ENCODE data around the gene PTPRN2. TPM values are rescaled to one million over a fixed set of nuclear protein-coding genes. Genes with fewer than 3 reads are reported as not detected.

The PTPRN2 gene
- total RNA-seq, 1 donor from 2014 or later = 0.41 TPM

DNA sequence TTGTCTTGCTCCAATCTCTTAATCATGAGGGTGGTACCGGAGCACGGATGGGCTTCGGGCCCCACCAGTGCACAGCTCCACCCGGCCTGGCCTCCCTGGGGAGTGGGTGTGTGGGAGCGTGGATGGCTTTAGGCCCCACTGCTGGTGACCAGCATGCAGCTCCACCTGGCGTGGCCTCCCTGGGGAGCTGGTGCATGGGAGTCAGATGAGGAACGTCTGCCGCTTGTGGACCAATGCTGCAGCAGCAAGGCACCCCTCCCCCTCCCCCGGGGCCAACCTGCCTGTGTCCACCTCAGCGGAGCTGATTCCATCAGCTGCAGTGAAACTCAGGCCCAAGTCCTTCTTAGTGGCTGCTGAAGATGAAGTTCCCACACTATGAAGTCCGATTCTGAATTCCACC is 511.4 kb downstream of the PTPRN2 start:
- Mint-ChIP-seq H3K9me3 (no peaks in the 10 kb centered on the region), H3K27me3 (ENCODE audit: insufficient read depth) (no peaks in the 10 kb centered on the region), H3K36me3 (ENCODE audit: low read depth) (no peaks in the 10 kb centered on the region), H3K27ac (no peak overlapping the region), H3K4me3 (no peak overlapping the region), H3K4me1 (ENCODE audit: low read depth) (no peaks in the 10 kb centered on the region)
- no peak for DNase-seq (ENCODE audit: low spot score)
- intact Hi-C loops (cut with micrococcal nuclease) = no loop called here

DNA sequence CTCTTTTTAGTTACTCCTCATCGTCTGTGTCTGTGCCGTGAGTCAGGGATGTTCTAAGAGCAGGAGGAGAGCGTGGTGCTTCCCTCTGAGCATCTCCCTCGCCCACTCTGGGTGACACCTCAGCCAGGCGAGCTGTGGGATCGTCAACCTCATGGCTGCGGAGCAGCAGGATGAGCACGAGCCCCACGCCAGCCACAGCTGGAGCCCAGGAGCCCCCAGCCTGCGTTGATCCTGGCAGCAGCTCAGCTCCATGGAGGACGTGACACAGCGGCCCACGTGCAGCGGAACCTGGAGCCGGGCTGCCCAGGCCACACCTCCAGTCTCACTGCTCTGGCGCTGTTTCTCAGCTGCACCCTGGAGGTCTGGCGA is 512.0 kb downstream of the PTPRN2 start:
- no peaks in the 10 kb centered on the region for H3K36me3 Mint-ChIP-seq (ENCODE audit: low read depth)
- no peaks in the 10 kb centered on the region for H3K27me3 Mint-ChIP-seq (ENCODE audit: insufficient read depth)
- no peak for DNase-seq (ENCODE audit: low spot score)
- intact Hi-C loops (cut with micrococcal nuclease) = no loop called here
- no peaks in the 10 kb centered on the region for H3K4me1 Mint-ChIP-seq (ENCODE audit: low read depth)
- no peak overlapping the region for H3K27ac Mint-ChIP-seq
- H3K4me3 Mint-ChIP-seq = no peak overlapping the region
- no peaks in the 10 kb centered on the region for H3K9me3 Mint-ChIP-seq

DNA sequence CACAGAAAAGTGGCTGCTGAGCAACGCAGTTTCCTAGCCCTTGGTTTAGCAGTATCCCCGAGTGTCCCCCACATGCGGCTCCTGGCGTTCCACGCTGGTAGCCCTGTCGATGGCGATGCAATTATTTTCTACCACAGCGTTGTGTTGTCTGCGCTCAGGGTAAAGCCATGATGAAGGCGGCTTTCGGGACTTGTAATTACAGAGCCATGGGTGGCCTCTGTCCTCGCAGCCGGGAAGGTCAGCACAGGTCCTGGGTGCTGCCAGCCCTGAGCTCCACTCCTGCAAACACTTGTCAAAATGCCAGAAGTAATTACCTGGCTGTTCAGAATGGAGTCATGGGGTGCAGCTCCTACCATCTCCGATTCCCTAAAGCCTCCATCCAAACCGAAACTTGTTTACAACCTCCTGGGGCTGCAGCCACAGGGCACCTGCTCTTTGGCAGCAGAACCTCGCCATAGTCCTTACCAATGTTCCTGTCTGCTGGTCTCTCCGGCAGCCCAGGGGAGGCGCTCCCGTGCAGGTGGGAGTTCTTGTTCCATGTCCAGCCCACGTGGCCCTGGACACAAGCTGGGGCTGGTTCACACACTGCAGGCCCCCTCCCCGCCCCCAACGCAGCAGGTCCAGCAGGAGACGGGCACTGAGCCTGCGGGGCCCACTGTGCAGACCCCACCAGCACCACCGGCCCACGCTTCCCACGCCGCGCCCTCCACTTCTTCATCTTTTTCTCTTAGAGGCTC is 512.6 kb downstream of the PTPRN2 start:
- Mint-ChIP-seq H3K4me3 (no peak overlapping the region), H3K9me3 (no peaks in the 10 kb centered on the region), H3K27me3 (ENCODE audit: insufficient read depth) (no peaks in the 10 kb centered on the region), H3K36me3 (ENCODE audit: low read depth) (no peaks in the 10 kb centered on the region), H3K4me1 (ENCODE audit: low read depth) (no peaks in the 10 kb centered on the region), H3K27ac (no peak overlapping the region)
- intact Hi-C loops (cut with micrococcal nuclease) = no loop called here
- DNase-seq (ENCODE audit: low spot score) = no peak

DNA sequence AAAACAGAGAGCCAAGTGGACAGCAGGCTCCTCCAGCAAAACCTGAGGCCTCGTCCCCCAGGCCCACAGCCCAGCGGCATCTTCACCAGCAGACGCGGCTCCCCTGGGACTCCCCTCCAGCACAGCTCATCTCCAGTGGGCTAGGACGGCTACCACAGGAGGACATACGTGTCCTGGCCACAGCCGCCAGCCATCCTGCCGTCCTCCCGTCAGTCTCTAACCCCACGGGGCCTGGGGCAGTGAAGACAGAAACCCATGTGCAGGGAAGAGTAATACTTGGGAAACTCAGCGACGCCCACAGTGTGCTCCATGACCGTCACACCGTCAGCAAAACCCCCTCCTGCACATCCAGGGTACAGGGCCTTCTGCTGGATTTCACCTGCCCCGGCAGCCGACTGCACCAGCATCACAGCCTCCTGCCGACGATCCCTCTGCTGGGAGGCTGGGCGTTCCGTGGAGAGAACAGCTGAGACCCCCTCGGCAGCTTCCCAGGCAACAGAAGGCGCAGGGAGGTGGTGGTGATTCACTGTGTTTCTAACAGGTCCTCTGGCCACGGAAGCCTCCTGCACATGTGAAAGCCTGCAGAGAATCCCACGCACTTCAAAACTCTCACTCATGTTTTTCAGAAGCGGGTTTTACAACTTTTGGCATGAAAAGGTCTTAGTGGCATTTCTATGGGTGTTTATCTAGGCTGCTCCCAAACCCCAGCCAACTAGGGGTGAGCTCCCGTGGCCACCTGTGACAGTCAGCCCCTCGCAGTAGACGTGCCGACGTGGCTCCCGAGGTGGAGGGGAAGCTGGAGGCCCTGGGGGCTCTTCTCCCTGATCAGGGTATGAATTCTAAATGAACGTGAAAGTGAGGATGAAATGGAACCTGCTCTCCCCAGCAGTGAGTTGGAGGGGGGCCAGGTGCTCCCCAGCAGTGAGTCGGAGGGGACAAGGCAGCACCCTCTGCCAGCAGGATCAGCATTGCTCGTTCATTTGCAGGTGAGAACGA is 513.5 kb downstream of the PTPRN2 start:
- H3K27ac Mint-ChIP-seq = no peak overlapping the region
- no peak for DNase-seq (ENCODE audit: low spot score)
- no peak overlapping the region for H3K4me3 Mint-ChIP-seq
- no peaks in the 10 kb centered on the region for H3K36me3 Mint-ChIP-seq (ENCODE audit: low read depth)
- H3K9me3 Mint-ChIP-seq = no peaks in the 10 kb centered on the region
- intact Hi-C loops (cut with micrococcal nuclease) = no loop called here
- H3K27me3 Mint-ChIP-seq (ENCODE audit: insufficient read depth) = no peaks in the 10 kb centered on the region
- no peaks in the 10 kb centered on the region for H3K4me1 Mint-ChIP-seq (ENCODE audit: low read depth)

DNA sequence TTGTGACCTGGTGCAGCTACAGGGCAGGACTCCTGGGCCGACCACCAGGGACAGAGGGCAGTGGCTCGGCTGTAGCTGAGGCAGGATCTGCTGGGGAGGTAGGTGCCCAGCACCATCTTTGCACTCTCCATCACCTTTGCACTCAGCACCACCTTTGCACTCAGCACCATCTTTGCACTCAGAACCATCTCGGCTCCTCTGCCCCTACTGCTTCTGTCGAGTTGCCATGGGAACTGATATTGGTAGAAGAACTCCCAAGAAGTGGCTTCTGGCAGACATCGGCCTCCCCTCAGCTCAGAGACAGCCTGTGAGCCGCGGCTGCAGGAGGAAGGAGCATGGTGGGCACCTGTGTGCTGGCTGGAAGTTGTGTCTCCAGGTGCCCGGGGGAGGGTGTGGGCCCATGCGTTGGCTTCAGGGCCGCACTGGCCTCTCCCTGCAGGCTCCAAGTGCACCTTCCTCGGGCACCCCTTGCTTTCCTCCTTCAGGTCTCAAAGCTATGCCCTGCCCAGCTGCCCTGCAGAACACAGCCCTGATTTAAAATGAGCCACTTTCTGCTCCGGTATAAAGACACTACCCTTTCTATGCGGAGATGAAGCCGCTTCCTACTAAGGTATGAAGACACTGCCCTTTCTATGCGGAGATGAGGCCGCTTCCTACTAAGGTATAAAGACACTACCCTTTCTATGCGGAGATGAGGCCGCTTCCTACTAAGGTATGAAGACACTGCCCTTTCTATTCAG is 514.5 kb downstream of the PTPRN2 start:
- H3K36me3 Mint-ChIP-seq (ENCODE audit: low read depth) = no peaks in the 10 kb centered on the region
- intact Hi-C loops (cut with micrococcal nuclease) = no loop called here
- H3K4me3 Mint-ChIP-seq = no peak overlapping the region
- no peaks in the 10 kb centered on the region for H3K4me1 Mint-ChIP-seq (ENCODE audit: low read depth)
- H3K9me3 Mint-ChIP-seq = no peaks in the 10 kb centered on the region
- no peaks in the 10 kb centered on the region for H3K27me3 Mint-ChIP-seq (ENCODE audit: insufficient read depth)
- H3K27ac Mint-ChIP-seq = no peak overlapping the region
- no peak for DNase-seq (ENCODE audit: low spot score)

DNA sequence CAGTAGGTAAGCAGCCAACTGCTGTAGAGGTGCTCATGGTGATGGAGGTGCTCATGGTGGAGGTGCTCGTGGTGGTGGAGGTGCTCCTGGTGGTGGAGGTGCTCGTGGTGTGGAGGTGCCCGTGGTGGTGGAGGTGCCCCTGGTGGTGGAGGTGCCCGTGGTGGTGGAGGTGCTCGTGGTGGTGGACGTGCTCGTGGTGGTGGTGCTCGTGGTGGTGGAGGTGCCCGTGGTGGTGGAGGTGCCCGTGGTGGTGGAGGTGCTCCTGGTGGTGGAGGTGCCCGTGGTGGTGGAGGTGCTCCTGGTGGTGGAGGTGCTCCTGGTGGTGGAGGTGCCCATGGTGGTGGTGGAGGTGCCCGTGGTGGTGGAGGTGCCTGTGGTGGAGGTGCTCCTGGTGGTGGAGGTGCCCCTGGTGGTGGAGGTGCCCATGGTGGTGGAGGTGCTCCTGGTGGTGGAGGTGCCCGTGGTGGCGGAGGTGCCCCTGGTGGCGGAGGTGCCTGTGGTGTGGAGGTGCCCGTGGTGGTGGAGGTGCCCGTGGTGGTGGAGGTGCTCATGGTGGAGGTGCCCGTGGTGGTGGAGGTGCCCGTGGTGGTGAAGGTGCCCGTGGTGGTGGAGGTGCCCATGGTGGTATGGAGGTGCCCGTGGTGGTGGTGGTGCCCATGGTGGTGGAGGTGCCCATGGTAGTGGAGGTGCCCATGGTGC is 517.3 kb downstream of the PTPRN2 start:
- no peaks in the 10 kb centered on the region for H3K27me3 Mint-ChIP-seq (ENCODE audit: insufficient read depth)
- no peak for DNase-seq (ENCODE audit: low spot score)
- no peaks in the 10 kb centered on the region for H3K4me1 Mint-ChIP-seq (ENCODE audit: low read depth)
- H3K27ac Mint-ChIP-seq = no peak overlapping the region
- no peak overlapping the region for H3K4me3 Mint-ChIP-seq
- H3K9me3 Mint-ChIP-seq = no peaks in the 10 kb centered on the region
- no peaks in the 10 kb centered on the region for H3K36me3 Mint-ChIP-seq (ENCODE audit: low read depth)
- intact Hi-C loops (cut with micrococcal nuclease) = no loop called here

DNA sequence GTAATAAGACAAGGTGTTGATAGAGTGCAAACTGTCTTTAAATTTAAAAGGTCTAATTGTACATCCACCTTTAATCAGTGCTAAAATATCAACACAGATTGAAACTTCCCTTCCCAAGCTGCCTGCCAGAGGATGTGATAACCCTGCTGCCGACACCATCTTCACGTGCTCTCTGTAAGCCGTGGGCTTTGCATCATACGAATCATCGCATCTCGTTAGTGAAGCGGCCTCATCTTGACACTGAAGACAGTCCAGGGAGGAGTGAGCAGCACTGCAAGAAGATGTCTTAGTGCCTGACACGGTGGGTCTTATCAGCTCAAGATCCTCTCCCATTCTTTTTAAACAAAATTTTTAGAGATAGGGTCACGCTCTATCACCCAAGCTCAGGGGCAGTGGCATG is 518.8 kb downstream of the PTPRN2 start:
- no peak for DNase-seq (ENCODE audit: low spot score)
- H3K36me3 Mint-ChIP-seq (ENCODE audit: low read depth) = no peaks in the 10 kb centered on the region
- H3K4me1 Mint-ChIP-seq (ENCODE audit: low read depth) = no peaks in the 10 kb centered on the region
- H3K9me3 Mint-ChIP-seq = no peaks in the 10 kb centered on the region
- H3K4me3 Mint-ChIP-seq = no peak overlapping the region
- no peaks in the 10 kb centered on the region for H3K27me3 Mint-ChIP-seq (ENCODE audit: insufficient read depth)
- intact Hi-C loops (cut with micrococcal nuclease) = no loop called here
- H3K27ac Mint-ChIP-seq = no peak overlapping the region

DNA sequence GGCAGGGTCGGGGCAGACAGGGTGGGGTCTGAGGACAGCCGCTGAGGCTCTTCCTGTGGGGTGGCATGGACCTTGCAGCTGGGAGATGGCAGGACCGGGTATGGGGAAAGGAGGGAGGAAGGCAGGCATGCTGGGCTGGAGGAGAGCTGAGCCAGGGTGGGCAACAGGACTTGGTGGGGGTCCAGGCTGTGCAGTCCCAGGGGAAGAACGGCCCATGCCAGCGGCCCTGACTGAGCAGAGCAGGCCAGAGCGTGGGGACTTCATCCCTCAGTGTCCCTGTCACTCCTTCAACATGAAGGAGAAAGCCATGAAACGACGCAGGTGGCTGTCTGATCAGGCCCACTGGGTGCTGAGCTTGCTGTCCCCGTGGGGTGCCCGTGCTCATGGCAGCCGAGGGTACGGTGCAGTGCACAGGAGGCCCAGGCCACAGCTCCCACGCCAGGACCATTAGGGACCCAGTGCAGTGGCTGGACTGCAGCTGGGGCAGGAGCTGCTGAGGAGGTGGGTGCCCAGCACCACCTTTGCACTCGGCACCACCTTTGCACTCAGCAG is 519.6 kb downstream of the PTPRN2 start:
- intact Hi-C loops (cut with micrococcal nuclease) = no loop called here
- no peaks in the 10 kb centered on the region for H3K9me3 Mint-ChIP-seq
- no peak overlapping the region for H3K27ac Mint-ChIP-seq
- H3K27me3 Mint-ChIP-seq (ENCODE audit: insufficient read depth) = no peaks in the 10 kb centered on the region
- no peaks in the 10 kb centered on the region for H3K36me3 Mint-ChIP-seq (ENCODE audit: low read depth)
- no peaks in the 10 kb centered on the region for H3K4me1 Mint-ChIP-seq (ENCODE audit: low read depth)
- no peak overlapping the region for H3K4me3 Mint-ChIP-seq
- DNase-seq (ENCODE audit: low spot score) = no peak

- Mint-ChIP-seq H3K4me3 (no peak overlapping the region), H3K27me3 (ENCODE audit: insufficient read depth) (no peaks in the 10 kb centered on the region), H3K36me3 (ENCODE audit: low read depth) (no peaks in the 10 kb centered on the region), H3K4me1 (ENCODE audit: low read depth) (no peaks in the 10 kb centered on the region), H3K9me3 (no peaks in the 10 kb centered on the region), H3K27ac (no peak overlapping the region)
- intact Hi-C loops (cut with micrococcal nuclease) = no loop called here
- no peak for DNase-seq (ENCODE audit: low spot score)
Observed at GRCh38 chr7:158067219-158067930, 520.2 kb downstream of the PTPRN2 start.

DNA sequence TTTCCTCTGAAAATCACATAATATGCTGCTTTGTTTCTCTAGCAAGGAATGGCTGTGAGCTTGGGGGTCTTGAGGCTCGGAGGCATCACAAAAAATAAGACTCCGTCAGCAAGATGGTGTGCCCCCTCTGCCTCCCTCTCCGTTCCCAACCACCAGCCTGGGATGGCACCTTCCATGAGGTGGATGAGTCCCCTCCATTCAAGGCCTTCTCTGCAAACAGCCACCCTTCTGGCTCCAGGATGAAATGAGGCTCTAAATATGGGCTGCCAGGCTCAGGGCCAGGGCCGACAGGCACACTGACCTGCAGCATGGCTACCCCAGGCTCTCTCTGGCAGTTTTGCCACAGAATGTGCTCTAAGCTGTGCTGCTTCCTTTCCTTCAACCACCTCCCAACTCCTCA is 521.5 kb downstream of the PTPRN2 start:
- DNase-seq (ENCODE audit: low spot score) = no peak
- Mint-ChIP-seq H3K36me3 (ENCODE audit: low read depth) (no peaks in the 10 kb centered on the region), H3K4me1 (ENCODE audit: low read depth) (no peaks in the 10 kb centered on the region), H3K27ac (no peak overlapping the region), H3K9me3 (no peaks in the 10 kb centered on the region), H3K4me3 (no peak overlapping the region), H3K27me3 (ENCODE audit: insufficient read depth) (no peaks in the 10 kb centered on the region)
- intact Hi-C loops (cut with micrococcal nuclease) = no loop called here

DNA sequence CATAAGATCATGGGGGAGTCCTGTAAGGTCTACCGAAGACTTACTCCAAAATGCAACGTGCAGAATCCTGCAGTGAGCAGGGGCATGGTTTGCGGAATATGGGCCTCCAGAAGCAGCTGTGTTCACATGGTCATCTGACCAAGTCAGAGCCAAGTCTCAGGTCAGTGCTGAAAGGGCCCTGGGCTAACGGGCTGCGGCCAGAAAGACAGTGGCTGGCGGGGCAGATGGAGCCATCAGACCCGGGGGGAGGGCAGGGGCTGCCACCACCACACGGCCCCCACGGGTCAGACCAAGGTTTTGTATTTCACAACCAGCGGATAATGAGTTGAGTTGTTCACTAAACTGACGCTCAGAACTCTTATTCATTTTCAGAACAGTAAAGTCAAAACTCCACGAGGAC is 522.3 kb downstream of the PTPRN2 start:
- Mint-ChIP-seq H3K36me3 (ENCODE audit: low read depth) (no peaks in the 10 kb centered on the region), H3K27me3 (ENCODE audit: insufficient read depth) (no peaks in the 10 kb centered on the region), H3K4me1 (ENCODE audit: low read depth) (no peaks in the 10 kb centered on the region), H3K27ac (no peak overlapping the region), H3K9me3 (no peaks in the 10 kb centered on the region), H3K4me3 (no peak overlapping the region)
- intact Hi-C loops (cut with micrococcal nuclease) = no loop called here
- no peak for DNase-seq (ENCODE audit: low spot score)

DNA sequence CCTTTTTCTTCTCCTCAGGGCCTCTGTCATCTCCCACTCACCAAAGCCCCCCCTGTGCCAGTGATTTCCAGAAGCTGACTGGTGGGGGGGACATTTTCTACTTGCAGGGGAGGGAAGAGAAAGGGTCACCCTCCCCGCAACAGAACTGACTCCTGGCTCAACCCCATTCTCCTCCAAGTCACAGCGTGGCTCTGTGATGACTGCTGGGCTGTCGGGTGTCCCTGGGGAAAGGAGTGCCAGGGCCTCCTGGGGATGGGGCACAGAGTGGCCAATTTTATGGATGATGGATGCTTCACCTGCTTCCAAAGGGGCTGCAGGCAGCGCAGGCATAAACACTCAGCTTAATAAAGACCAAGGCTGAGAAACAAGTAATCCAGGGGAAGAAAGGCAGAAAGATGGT is 523.0 kb downstream of the PTPRN2 start:
- H3K4me1 Mint-ChIP-seq (ENCODE audit: low read depth) = no peaks in the 10 kb centered on the region
- intact Hi-C loops (cut with micrococcal nuclease) = no loop called here

More for the DNA sequence above, 523.0 kb downstream of the PTPRN2 start:
- Mint-ChIP-seq H3K9me3 (no peaks in the 10 kb centered on the region), H3K27me3 (ENCODE audit: insufficient read depth) (no peaks in the 10 kb centered on the region), H3K36me3 (ENCODE audit: low read depth) (no peaks in the 10 kb centered on the region), H3K4me3 (no peak overlapping the region), H3K27ac (no peak overlapping the region)
- no peak for DNase-seq (ENCODE audit: low spot score)

All from activated T-helper 1 cell treated with anti-CD3 and anti-CD28 coated beads, Interleukin-12 subunit alpha, Interleukin-12 subunit beta, Interleukin-2, Interleukin-4 antibody, amounts not matched to agents 30 ng/mL and 10 ng/mL and 1 ng/mL, durations not matched to agents 14 hours and 24 hours and 36 hours (primary cell).